ENCODE results near the gene SAA4. TPM values are rescaled to one million over a fixed set of nuclear protein-coding genes. Genes with fewer than 3 reads are reported as not detected.
A peak's percentile ranks its signal among the peaks of the same experiment; 100 is the strongest.
"Not testable (repeated sequence)": the region's sequence is repeated elsewhere in the genome, so short reads cannot be mapped to it uniquely, and the experiment has no call there.

The SAA4 gene
- total RNA-seq, 1 experiment from 2014 or later, result not detected

DNA sequence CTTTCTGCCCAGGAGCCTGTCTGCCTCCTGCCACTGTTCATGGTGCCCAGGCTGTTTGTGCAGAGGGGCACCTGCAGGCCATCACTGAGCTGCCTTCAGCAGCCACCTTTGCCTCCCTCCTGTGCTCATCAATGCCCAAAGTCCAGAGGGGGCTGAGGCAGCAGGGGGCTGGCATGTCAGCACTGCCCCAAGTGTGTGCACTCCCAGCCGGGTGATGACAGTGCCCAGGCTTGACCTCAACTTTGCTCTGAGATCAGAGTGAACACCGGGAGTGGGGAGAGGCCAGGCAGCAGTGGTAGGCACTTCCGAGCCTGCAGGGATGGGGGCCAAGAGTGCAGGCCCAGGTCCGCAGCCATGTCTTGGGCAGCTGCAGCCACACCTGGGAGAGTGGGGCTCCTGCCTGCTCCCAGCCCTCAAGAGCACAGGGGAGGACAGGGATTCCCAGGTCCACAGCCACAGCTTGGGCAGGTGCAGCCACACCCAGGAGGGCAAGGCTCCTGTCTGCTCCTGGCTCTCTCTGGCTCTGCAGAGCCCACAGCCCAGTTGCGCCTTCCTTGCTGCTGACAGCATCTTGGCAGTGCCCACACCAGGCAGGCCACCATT, 15.2 kb downstream of the SAA4 start:
- no peaks in the 10 kb centered on the region for H3K4me1 ChIP-seq (ENCODE audit: low read length)

DNA sequence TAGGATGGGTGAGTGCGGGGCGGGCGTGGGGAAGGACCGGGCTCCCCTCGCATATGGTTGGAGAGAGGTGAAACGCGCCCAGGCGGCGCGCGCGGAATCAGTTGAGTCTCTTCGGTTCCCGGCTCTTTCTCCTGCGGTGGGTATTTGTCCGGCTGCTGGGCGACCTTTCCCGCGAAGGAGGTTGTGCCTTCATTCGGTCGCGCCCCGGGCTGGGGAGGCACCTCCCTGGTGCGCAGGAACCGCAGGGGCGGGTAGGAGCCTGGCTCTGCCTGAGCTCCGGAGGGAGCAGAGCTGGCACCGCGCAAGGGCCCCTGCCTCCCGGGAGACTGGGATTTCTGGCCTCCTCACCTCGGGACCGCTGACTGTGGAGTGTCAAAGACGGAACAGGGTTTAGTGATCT, 27.5 kb downstream of the SAA4 start:
- Histone ChIP-seq H3K27me3 (ENCODE audit: low read length) (no peaks in the 10 kb centered on the region), H3K4me3 (ENCODE audit: low read length) (no peak overlapping the region), H3K9ac (ENCODE audit: low read length) (no peak overlapping the region), H3K9me2 (replicated peaks; ENCODE audit: insufficient read depth, low read length) (no peaks in the 10 kb centered on the region), H3K36me3 (ENCODE audit: insufficient read depth, low read length) (no peaks in the 10 kb centered on the region), H3K4me1 (ENCODE audit: low read length) (no peaks in the 10 kb centered on the region), H3K9me3 (ENCODE audit: low read length) (no peaks in the 10 kb centered on the region), H3K4me2 (ENCODE audit: low read depth, low read length, poor library complexity, severe bottlenecking) (no peak overlapping the region), H2AFZ (ENCODE audit: low read length) (no peak overlapping the region), H4K20me1 (ENCODE audit: insufficient read depth, low read depth, low read length) (no peaks in the 10 kb centered on the region), H3K27ac (ENCODE audit: low read length) (no peak overlapping the region), H3K79me2 (ENCODE audit: low read length) (no peaks in the 10 kb centered on the region)
- no peak for DNase-seq

More for the DNA sequence above, 15.2 kb downstream of the SAA4 start:
- no peaks in the 10 kb centered on the region for H3K9me2 ChIP-seq (replicated peaks; ENCODE audit: insufficient read depth, low read length)
- no peaks in the 10 kb centered on the region for H3K9me3 ChIP-seq (ENCODE audit: low read length)
- no peak overlapping the region for H3K27ac ChIP-seq (ENCODE audit: low read length)
- H3K4me3 ChIP-seq (ENCODE audit: low read length), result no peak overlapping the region
- no peak overlapping the region for H3K9ac ChIP-seq (ENCODE audit: low read length)
- no peaks in the 10 kb centered on the region for H3K27me3 ChIP-seq (ENCODE audit: low read length)
- DNase-seq, result no peak
- H3K4me2 ChIP-seq (ENCODE audit: low read depth, low read length, poor library complexity, severe bottlenecking), result no peak overlapping the region
- H2AFZ ChIP-seq (ENCODE audit: low read length), result no peak overlapping the region
- H3K79me2 ChIP-seq (ENCODE audit: low read length), result no peaks in the 10 kb centered on the region
- H4K20me1 ChIP-seq (ENCODE audit: insufficient read depth, low read depth, low read length), result no peaks in the 10 kb centered on the region
- no peaks in the 10 kb centered on the region for H3K36me3 ChIP-seq (ENCODE audit: insufficient read depth, low read length)

DNA sequence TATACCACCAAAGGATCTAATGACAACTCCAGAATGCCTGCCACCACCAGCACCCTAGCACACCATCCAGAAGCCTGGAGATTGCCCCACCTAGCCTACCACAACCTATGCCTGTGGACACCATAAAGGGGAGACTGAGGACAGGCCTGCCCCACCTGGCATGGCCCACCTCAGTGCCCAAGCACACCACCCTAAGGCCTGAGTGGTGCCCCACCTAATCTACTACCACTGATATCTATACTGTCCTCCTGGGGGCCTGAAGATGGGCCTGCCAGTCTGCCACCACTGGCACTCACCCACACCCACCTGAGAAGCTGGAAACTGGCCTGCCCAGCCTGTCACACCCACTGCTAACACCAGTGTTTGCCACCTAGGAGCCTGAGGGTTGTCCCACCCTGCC, 31.8 kb downstream of the SAA4 start:
- Histone ChIP-seq H3K27ac (ENCODE audit: low read length) (no peak overlapping the region), H3K4me1 (ENCODE audit: low read length) (peaks cover 6% of the 10 kb centered on the region), H2AFZ (ENCODE audit: low read length) (no peak overlapping the region), H3K27me3 (ENCODE audit: low read length) (no peaks in the 10 kb centered on the region), H3K79me2 (ENCODE audit: low read length) (no peaks in the 10 kb centered on the region), H3K9me3 (ENCODE audit: low read length) (no peaks in the 10 kb centered on the region), H3K9ac (ENCODE audit: low read length) (no peak overlapping the region), H3K4me2 (ENCODE audit: low read depth, low read length, poor library complexity, severe bottlenecking) (no peak overlapping the region), H3K4me3 (ENCODE audit: low read length) (no peak overlapping the region), H4K20me1 (ENCODE audit: insufficient read depth, low read depth, low read length) (no peaks in the 10 kb centered on the region), H3K36me3 (ENCODE audit: insufficient read depth, low read length) (no peaks in the 10 kb centered on the region), H3K9me2 (replicated peaks; ENCODE audit: insufficient read depth, low read length) (no peaks in the 10 kb centered on the region)
- no peak for DNase-seq

DNA sequence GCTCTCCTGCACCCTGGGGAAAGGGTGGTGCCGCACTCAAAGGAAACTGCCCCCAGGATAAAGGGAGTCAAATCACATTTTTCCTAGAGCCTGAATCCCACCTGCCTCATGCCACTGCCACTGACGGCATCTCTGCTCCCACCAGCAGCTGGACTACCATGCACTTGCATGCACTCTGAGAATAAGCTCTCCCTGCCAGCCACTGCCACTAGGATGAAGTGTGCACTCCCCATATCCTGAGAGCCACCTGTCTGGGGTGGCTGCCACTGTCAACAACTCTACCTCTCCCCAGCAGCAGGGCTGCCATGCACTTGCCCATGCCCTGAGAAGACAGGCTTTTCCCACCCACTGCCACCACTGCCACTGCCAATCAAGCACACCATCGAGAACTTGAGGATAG, 32.4 kb downstream of the SAA4 start:
- no peak overlapping the region for H3K4me3 ChIP-seq (ENCODE audit: low read length)
- no peak overlapping the region for H3K27ac ChIP-seq (ENCODE audit: low read length)
- H2AFZ ChIP-seq (ENCODE audit: low read length), result no peak overlapping the region
- no peaks in the 10 kb centered on the region for H3K9me3 ChIP-seq (ENCODE audit: low read length)
- H3K27me3 ChIP-seq (ENCODE audit: low read length), result no peaks in the 10 kb centered on the region
- DNase-seq, result no peak
- H3K9me2 ChIP-seq (replicated peaks; ENCODE audit: insufficient read depth, low read length), result no peaks in the 10 kb centered on the region
- no peak overlapping the region for H3K4me2 ChIP-seq (ENCODE audit: low read depth, low read length, poor library complexity, severe bottlenecking)
- peaks cover 6% of the 10 kb centered on the region for H3K4me1 ChIP-seq (ENCODE audit: low read length)
- H3K79me2 ChIP-seq (ENCODE audit: low read length), result no peaks in the 10 kb centered on the region
- H3K36me3 ChIP-seq (ENCODE audit: insufficient read depth, low read length), result no peaks in the 10 kb centered on the region
- no peak overlapping the region for H3K9ac ChIP-seq (ENCODE audit: low read length)
- no peaks in the 10 kb centered on the region for H4K20me1 ChIP-seq (ENCODE audit: insufficient read depth, low read depth, low read length)

DNA sequence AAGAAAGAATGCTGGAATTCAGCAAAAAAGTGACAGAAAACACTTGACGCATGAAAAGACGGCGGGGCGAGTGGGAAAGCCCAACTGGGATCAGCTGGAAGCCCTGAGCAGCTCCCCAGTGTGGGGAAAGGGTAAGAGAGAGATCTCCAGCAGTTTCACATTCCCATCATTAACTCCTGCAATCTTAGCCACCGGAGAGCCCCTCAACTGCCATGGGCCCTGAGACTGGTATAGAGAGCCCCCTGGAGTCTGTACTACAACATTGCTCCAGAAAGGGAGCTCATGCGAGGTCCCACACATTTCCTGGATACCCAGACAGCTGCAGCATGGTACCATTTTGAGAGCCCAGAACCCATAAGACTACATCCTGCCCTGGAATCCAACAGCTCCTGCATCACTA, 32.9 kb downstream of the SAA4 start:
- Histone ChIP-seq H3K4me1 (ENCODE audit: low read length) (peaks cover 6% of the 10 kb centered on the region), H3K27ac (ENCODE audit: low read length) (no peak overlapping the region), H3K27me3 (ENCODE audit: low read length) (no peaks in the 10 kb centered on the region), H3K4me2 (ENCODE audit: low read depth, low read length, poor library complexity, severe bottlenecking) (no peak overlapping the region), H3K9me2 (replicated peaks; ENCODE audit: insufficient read depth, low read length) (no peaks in the 10 kb centered on the region), H3K9me3 (ENCODE audit: low read length) (no peaks in the 10 kb centered on the region), H4K20me1 (ENCODE audit: insufficient read depth, low read depth, low read length) (no peaks in the 10 kb centered on the region), H3K9ac (ENCODE audit: low read length) (no peak overlapping the region), H3K4me3 (ENCODE audit: low read length) (no peak overlapping the region), H2AFZ (ENCODE audit: low read length) (no peak overlapping the region), H3K36me3 (ENCODE audit: insufficient read depth, low read length) (no peaks in the 10 kb centered on the region), H3K79me2 (ENCODE audit: low read length) (no peaks in the 10 kb centered on the region)
- DNase-seq, result peak; percentile 63

GRCh38 chr11:18197738-18198137, 38.9 kb downstream of the SAA4 start:
- H4K20me1 ChIP-seq (ENCODE audit: insufficient read depth, low read depth, low read length); H2AFZ ChIP-seq (ENCODE audit: low read length); H3K79me2 ChIP-seq (ENCODE audit: low read length); H3K9me2 ChIP-seq (replicated peaks; ENCODE audit: insufficient read depth, low read length); H3K27ac ChIP-seq (ENCODE audit: low read length); H3K4me3 ChIP-seq (ENCODE audit: low read length); H3K4me1 ChIP-seq (ENCODE audit: low read length); H3K27me3 ChIP-seq (ENCODE audit: low read length); H3K4me2 ChIP-seq (ENCODE audit: low read depth, low read length, poor library complexity, severe bottlenecking); H3K36me3 ChIP-seq (ENCODE audit: insufficient read depth, low read length); DNase-seq; H3K9me3 ChIP-seq (ENCODE audit: low read length); H3K9ac ChIP-seq (ENCODE audit: low read length): not testable (repeated sequence)

DNA sequence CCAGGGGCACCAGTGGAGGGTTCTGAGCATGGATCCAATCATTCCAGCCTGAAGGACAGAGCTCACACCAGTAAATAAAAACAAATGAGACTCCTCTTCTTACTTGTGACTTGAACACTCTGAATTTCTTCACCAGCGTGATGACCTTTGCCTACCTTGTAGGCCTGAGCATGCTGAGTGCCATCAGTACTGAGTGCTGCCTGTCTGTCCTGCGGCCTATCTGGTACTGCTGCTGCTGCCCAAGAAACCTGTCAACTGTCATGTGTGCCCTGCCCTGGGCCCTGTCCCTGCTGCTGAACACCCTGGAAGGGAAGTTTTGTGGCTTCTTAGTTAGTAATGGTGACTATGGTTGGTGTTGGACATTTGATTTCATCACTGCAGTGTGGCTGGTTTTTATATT, 40.1 kb downstream of the SAA4 start:
- Histone ChIP-seq H3K4me2 (ENCODE audit: low read depth, low read length, poor library complexity, severe bottlenecking) (no peak overlapping the region), H3K4me1 (ENCODE audit: low read length) (peaks cover 3% of the 10 kb centered on the region), H3K79me2 (ENCODE audit: low read length) (no peaks in the 10 kb centered on the region), H3K9ac (ENCODE audit: low read length) (no peak overlapping the region), H2AFZ (ENCODE audit: low read length) (no peak overlapping the region), H3K9me2 (replicated peaks; ENCODE audit: insufficient read depth, low read length) (no peaks in the 10 kb centered on the region), H3K36me3 (ENCODE audit: insufficient read depth, low read length) (no peaks in the 10 kb centered on the region), H3K27me3 (ENCODE audit: low read length) (no peaks in the 10 kb centered on the region), H4K20me1 (ENCODE audit: insufficient read depth, low read depth, low read length) (no peaks in the 10 kb centered on the region), H3K9me3 (ENCODE audit: low read length) (no peaks in the 10 kb centered on the region), H3K4me3 (ENCODE audit: low read length) (no peak overlapping the region), H3K27ac (ENCODE audit: low read length) (no peak overlapping the region)
- DNase-seq, result no peak

DNA sequence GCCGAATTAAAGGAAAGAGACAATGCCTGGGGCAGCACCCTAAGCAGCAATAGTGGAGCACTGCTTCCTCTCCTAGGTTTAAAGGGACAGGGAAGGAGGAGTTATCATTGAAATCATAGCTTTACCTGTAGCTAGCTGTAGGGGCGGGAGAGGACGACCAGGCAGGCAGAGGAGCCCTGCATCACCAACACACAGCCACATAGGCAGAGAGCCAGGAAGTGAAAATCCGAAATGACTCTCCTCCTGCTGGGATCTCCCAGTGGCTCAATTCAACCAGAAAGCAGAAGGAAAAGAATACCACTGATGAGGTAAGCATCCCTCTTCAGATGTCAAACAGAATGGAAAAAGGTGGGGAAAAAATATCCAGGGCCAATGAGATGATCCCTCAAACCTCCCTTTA, 43.6 kb downstream of the SAA4 start:
- Histone ChIP-seq H3K27me3 (ENCODE audit: low read length) (no peaks in the 10 kb centered on the region), H3K27ac (ENCODE audit: low read length) (no peak overlapping the region), H3K4me3 (ENCODE audit: low read length) (no peak overlapping the region), H3K4me1 (ENCODE audit: low read length) (no peaks in the 10 kb centered on the region), H3K9ac (ENCODE audit: low read length) (no peak overlapping the region), H3K4me2 (ENCODE audit: low read depth, low read length, poor library complexity, severe bottlenecking) (no peak overlapping the region), H3K36me3 (ENCODE audit: insufficient read depth, low read length) (no peaks in the 10 kb centered on the region), H3K79me2 (ENCODE audit: low read length) (no peaks in the 10 kb centered on the region), H3K9me2 (replicated peaks; ENCODE audit: insufficient read depth, low read length) (no peaks in the 10 kb centered on the region), H4K20me1 (ENCODE audit: insufficient read depth, low read depth, low read length) (no peaks in the 10 kb centered on the region), H3K9me3 (ENCODE audit: low read length) (no peaks in the 10 kb centered on the region), H2AFZ (ENCODE audit: low read length) (no peak overlapping the region)
- no peak for DNase-seq

DNA sequence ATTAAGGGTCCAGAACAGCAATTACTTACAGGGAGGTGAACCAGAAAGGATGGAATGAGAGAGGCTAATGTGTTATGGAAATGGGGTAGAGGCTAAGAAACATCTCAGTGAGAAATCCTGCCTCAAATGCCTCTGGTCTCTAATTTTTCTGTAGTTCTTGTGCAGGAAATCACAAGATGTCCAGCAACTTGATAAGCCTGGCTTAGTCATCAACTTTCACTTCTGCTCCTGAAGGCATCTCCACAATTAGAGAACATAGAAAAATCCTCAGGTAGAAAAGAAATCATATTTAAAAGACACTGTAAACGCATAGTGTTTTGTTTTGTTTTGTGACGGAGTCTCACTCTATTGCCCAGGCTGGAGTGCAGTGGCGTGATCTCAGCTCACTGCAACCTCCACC, 45.2 kb downstream of the SAA4 start:
- Histone ChIP-seq H3K9me3 (ENCODE audit: low read length) (no peaks in the 10 kb centered on the region), H2AFZ (ENCODE audit: low read length) (no peak overlapping the region), H3K4me3 (ENCODE audit: low read length) (no peak overlapping the region), H3K4me2 (ENCODE audit: low read depth, low read length, poor library complexity, severe bottlenecking) (no peak overlapping the region), H3K4me1 (ENCODE audit: low read length) (no peaks in the 10 kb centered on the region), H3K79me2 (ENCODE audit: low read length) (no peaks in the 10 kb centered on the region), H3K27me3 (ENCODE audit: low read length) (no peaks in the 10 kb centered on the region), H4K20me1 (ENCODE audit: insufficient read depth, low read depth, low read length) (no peaks in the 10 kb centered on the region), H3K36me3 (ENCODE audit: insufficient read depth, low read length) (no peaks in the 10 kb centered on the region), H3K27ac (ENCODE audit: low read length) (no peak overlapping the region), H3K9me2 (replicated peaks; ENCODE audit: insufficient read depth, low read length) (no peaks in the 10 kb centered on the region), H3K9ac (ENCODE audit: low read length) (no peak overlapping the region)
- peak; percentile 56 for DNase-seq
